GM19238 (cell line): ENCODE data around the gene ASIC4.

ENCODE experiments used
- DNase-seq: peaks from one replicate; pipeline ENCODE4 v3.0.0; 2011; ENCODE audit warnings: low spot score; ENCODE audit not compliant: insufficient read length

Gene ASIC4

GRCh38 chr2:219551441-219552381 is 37.4 kb downstream of the ASIC4 start:
- DNase-seq: no peak

GRCh38 chr2:219552382-219553167 is 38.3 kb downstream of the ASIC4 start:
- peak; percentile 92 for DNase-seq

GRCh38 chr2:219553168-219553417 is 38.8 kb downstream of the ASIC4 start:
- no peak for DNase-seq

DNA sequence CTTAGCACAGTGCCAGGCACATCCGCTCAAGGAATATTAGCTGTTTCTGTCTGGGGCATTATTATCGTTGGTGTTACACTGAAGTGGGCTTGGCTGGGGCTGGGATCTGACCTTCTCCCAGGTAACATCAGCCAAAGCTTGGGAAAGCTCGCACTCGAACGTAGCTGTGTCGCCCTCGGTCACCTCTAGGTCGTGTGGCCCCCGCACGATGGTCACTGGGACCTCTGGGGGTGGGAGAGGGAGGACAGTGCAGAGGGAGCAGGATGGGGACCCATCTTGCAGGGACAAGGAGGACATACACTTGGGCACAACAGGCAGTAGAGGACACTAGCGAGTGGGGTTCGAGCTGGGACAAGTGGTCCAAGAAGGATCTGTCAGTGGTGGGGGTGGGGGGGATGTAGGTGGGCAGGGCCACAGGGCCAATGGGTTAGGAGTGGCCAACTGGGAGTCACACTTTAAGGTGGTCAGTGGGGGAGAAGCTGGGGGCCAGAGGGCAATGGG is 39.2 kb downstream of the ASIC4 start:
- DNase-seq: no peak

DNA sequence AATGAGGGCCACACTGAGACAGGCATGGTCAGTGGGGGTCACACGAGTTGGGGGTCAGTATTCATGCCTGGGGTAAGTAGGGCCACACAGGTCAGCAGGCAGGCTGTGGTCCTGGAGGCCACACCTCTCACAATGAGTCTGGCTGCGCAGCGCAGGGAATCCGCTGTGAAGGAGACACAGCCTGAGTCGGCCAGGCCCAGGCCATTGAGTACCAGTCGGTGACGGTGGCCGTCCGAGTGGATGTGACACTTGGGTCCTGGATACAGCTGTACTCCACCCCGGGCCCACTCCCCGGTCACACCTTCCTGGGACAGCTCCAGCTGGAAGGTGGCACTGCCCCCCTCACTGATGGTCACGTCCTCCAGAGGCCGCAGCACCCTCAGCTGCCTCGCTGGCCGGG is 40.1 kb downstream of the ASIC4 start:
- DNase-seq: no peak

DNA sequence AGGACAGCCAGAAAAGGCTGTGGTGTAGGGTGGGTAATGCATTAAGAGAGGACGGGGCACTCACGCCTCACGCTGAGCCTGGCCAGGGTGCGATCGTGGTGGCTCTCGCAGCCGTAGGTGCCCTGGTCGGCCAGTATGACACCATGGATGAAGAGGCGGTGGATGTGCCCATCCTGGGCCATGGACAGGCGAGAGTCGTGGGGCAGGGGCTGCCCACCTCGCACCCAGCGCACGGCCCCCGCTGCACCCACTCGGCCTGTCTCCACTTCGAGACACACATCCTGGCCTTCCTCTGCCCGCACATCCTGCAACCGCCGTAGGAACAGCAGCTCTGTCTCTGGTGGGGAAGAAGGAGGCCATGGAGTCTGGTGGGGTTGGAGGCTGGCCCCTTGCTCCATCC is 41.7 kb downstream of the ASIC4 start:
- DNase-seq: no peak

GRCh38 chr2:219556413-219556812 is 42.1 kb downstream of the ASIC4 start:
- no peak for DNase-seq

- no peak for DNase-seq
Measured at GRCh38 chr2:219557320-219557719, 43.0 kb downstream of the ASIC4 start.

DNA sequence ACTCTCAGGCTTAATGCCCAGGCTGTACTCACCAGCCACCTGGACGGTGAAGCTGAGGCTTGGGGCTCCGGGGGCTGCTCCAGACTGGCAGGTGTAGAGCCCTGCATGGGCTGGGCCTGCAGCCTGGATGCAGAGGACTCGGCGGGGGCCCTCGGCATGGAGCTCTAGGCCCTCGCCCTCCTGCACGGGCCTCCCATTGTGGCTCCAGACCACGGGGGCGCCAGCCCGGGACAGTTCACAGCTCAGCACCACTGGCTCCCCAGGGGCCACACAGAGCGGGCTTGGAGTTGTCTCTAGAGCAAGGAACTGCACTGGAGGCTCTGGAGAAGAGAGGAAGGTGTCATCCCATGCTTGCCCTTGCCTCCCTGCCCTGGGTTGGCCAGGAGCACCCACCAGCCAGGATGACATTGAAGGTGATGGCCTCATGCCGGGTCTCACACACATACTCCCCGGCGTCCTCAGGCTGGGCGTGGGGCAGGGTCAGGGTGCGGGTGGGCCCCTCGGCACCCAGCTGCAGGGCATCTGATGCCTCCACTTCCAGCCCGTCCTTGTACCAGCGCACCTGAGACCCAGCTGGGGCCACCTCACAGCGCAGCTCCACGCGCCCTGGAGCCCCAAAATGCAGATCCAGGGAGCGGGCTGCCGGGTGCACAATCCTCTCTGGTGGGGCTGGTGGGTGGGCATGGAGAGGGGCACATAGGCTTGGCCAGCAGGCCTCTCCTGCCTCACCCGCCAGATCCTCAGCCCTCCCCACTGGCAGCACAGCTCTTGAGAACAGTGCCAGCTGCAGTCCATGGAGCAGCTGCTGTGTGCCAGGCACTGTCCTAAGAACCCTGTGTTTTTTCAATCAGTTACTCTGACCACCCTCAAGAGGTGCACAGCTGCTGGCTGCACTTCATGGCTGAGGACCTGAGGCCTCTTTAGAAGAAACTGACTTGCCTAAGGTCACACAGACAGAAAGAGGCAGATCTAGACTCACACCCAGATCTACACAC is 43.8 kb downstream of the ASIC4 start:
- no peak for DNase-seq

DNA sequence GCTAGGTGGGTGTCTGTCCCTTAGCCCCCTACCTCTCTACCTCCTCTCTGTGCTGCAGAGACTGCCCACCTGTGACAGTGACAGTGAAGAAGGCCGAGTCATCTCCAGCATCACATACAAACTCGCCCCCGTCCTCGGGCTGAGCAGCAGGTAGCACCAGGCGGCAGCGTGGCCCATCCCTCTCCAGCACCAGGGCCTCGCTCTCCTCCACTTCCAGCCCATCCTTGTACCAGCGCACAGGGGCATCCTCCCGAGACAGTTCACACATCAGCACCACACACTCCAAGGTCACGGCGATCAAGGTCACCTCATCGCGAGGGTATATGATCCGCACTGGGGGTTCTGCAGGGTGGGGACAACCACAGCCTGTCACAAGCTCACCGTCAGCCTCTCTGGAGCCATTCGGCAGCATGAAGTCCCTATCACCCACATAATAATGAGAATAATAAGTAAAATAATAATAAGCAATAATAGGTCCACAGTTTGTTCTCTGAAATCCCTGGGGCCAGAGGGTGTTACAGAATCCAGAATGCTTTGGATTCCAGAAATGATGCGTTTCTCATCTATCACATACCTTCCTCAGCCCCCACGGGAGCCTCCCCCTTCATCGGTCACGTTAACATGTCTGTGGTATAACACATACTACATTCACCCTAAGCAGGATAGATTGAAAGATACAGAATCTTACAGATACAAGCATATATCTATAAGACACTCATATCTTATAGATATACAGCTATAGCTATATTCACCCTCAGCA is 45.1 kb downstream of the ASIC4 start:
- DNase-seq: no peak

- DNase-seq: peak; percentile 58
Measured at GRCh38 chr2:219560037-219560892, 46.0 kb downstream of the ASIC4 start.

DNA sequence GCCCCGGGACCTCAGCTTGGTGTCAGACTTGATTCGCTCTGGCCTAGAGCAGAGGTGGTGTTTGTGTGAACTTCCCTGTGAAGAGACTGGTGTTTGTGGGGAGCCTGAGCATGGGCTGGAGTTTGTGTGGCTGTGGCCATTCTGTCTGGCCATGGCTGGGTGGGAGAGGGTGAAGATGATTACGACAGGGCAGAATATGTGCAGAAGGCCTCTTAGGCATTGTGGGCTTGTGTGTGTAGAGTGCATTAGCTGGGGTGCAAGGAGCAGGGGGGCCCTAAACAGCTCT is 46.6 kb downstream of the ASIC4 start:
- no peak for DNase-seq

GRCh38 chr2:219561179-219562048 is 47.1 kb downstream of the ASIC4 start:
- DNase-seq: no peak

GRCh38 chr2:219562049-219563020 is 48.1 kb downstream of the ASIC4 start:
- DNase-seq: no peak

GRCh38 chr2:219563271-219563928 is 49.1 kb downstream of the ASIC4 start:
- DNase-seq: no peak

GRCh38 chr2:219565130-219566080 is 51.1 kb downstream of the ASIC4 start:
- no peak for DNase-seq
